GM23248 (cell line): ENCODE results near the gene FAM210B.

ENCODE experiments used
- EZH2 ChIP-seq: fragments of 200-600 bp; sonication (generic); IDR thresholded peaks from 2 replicates; pipeline ENCODE4 v1.6.1; 2018; ENCODE audit warnings: antibody characterized with exemption, mild to moderate bottlenecking; ENCODE audit not compliant: insufficient read depth, poor library complexity, severe bottlenecking
- EZH2phosphoT487 ChIP-seq: fragments of 200-600 bp; sonication (generic); IDR thresholded peaks from 2 replicates; pipeline ENCODE4 v1.6.1; 2018; ENCODE audit warnings: antibody characterized with exemption, moderate library complexity, mild to moderate bottlenecking, low read depth; ENCODE audit not compliant: insufficient read depth

DNA sequence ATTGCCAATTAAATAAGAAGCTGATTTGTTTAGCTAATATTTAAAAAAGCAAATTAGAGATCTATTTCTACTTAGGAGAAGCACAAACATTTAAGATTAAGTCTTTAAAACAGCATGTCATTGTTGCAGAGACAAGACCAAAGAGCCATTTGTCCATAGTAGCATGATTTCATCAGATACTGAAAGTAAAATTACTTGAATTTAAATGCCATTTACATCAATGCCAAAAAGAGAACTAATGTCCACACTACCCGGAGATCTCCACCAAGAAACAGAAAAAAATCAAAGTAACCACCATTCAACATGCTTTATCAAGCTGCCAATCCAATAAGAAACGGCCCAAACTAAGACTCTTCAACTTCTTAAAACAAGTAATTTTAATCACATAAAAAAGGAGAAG, 17.6 kb downstream of the FAM210B start:
- TF ChIP-seq EZH2phosphoT487 (no peak), EZH2 (no peak)
